Breast epithelium (tissue), 3 donors: ENCODE data around the gene E2F2.

ENCODE experiments used
- POLR2AphosphoS5 ChIP-seq, 3 donors: sonication (generic); formaldehyde crosslinking; IDR thresholded peaks; one replicate each; pipeline ENCODE4 v1.6.1; 2017; ENCODE audit warnings: antibody characterized with exemption in 3 of 3
- TF ChIP-seq, protein P1 (sequence below), 3 donors: fragments of 450-650 bp; IDR thresholded peaks; one replicate each; pipeline ENCODE4 v1.5.1; 2016 to 2017; ENCODE audit warnings: antibody characterized with exemption in 3 of 3, mild to moderate bottlenecking in 3 of 3, moderate library complexity in 3 of 3

DNA sequence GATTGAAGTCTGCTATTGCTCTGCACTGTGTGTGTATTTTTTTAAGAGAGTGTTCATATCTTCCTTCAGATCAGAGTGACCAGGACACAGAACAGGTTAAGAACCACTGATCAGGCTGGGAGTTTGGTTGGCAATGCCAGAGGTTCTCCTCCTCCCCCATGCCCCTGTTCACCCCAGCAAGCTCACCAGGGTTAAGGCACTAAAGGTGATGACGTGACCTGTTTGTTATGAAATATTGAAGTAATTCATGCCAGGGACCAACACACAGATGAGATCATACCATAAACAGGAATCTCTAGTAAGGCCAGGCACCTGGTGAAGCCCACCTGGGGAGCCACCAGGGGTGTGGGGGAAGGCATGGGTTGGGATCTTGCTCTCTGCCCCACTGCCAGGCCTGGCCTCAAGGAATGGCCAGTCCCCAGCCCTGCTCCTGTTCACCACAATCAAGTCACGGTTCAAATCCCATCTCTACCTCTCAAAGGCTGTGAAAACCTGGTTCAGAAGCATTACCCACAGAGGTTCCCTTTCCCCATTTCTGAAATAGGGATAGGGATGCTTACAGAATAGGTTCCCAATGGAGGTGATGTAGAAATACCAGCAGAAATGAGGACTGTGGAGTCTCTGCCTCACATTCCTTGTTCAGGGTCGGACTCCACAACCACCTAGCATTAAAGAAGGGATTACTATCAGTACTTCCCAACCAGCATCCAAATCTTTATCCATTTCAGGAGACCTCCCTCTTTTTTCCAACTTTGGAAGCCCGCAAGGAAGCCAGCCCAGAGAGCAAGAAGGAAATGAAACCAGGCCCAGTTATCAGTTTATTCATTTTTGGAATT, 25.8 kb upstream of the E2F2 start:
- TF ChIP-seq POLR2AphosphoS5 (IDR thresholded peaks at IDR 0.05), result no peak
- TF ChIP-seq, protein P1, sequence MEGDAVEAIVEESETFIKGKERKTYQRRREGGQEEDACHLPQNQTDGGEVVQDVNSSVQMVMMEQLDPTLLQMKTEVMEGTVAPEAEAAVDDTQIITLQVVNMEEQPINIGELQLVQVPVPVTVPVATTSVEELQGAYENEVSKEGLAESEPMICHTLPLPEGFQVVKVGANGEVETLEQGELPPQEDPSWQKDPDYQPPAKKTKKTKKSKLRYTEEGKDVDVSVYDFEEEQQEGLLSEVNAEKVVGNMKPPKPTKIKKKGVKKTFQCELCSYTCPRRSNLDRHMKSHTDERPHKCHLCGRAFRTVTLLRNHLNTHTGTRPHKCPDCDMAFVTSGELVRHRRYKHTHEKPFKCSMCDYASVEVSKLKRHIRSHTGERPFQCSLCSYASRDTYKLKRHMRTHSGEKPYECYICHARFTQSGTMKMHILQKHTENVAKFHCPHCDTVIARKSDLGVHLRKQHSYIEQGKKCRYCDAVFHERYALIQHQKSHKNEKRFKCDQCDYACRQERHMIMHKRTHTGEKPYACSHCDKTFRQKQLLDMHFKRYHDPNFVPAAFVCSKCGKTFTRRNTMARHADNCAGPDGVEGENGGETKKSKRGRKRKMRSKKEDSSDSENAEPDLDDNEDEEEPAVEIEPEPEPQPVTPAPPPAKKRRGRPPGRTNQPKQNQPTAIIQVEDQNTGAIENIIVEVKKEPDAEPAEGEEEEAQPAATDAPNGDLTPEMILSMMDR (IDR thresholded peaks at IDR 0.05), result no peak
